Measurements from ENCODE around the gene PAX2. TPM values are rescaled to one million over a fixed set of nuclear protein-coding genes. Genes with fewer than 3 reads are reported as not detected.

The PAX2 gene
- total and polyA plus RNA-seq, 2 experiments from 2014 or later = not detected

- DNase-seq (ENCODE audit: low spot score) = no peak
- Histone ChIP-seq H3K27me3 (peaks cover 60% of the 10 kb centered on the region), H3K4me1 (ENCODE audit: insufficient read depth) (no peaks in the 10 kb centered on the region), H3K27ac (no peak overlapping the region), H3K4me2 (no peak overlapping the region), H3K4me3 (no peak overlapping the region), H2AFZ (no peak overlapping the region), H3K79me2 (no peaks in the 10 kb centered on the region), H3K36me3 (replicated peaks; ENCODE audit: insufficient read depth, low read depth) (no peaks in the 10 kb centered on the region), H4K20me1 (ENCODE audit: insufficient read depth, poor library complexity, severe bottlenecking) (no peaks in the 10 kb centered on the region), H3K9me3 (ENCODE audit: low read depth) (no peaks in the 10 kb centered on the region), H3K9me2 (replicated peaks; ENCODE audit: insufficient read depth) (no peaks in the 10 kb centered on the region)
- 83% methylated on average over 3 of the region's 3 CpGs for WGBS (ENCODE audit: low lambda C conversion rate, missing lambda C conversion rate)
- TF ChIP-seq EZH2phosphoT487 (IDR thresholded peaks at IDR 0.05; ENCODE audit: low read depth, severe bottlenecking, unreplicated experiment) = no peak
- TF ChIP-seq EZH2 (IDR thresholded peaks at IDR 0.05; ENCODE audit: borderline replicate concordance) = no peak
- TF ChIP-seq CTCF (IDR thresholded peaks at IDR 0.05; ENCODE audit: poor library complexity) = no peak
These were observed 93.6 kb downstream of the PAX2 start for GRCh38 chr10:100838986-100839385.

DNA sequence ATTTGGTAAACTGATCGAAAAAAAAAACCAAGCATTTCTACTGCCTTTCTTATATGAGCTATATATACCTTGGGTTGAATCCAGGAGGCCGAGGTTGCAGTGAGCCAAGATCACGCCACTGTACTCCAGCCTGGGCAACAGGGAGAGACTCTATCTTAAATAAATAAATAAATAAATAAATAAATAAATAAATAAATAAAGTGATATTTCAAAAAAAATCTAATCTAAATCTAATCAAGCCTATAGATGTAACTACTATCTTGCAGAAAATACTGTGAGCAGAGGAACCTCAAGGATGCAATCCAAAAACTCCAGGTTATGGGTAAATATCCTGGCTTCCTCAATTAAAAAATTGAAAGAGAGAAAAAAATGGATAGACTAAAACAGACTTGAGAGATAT, 96.1 kb downstream of the PAX2 start:
- Histone ChIP-seq H3K27me3 (peaks cover 59% of the 10 kb centered on the region), H3K27ac (no peak overlapping the region), H2AFZ (no peak overlapping the region), H3K36me3 (replicated peaks; ENCODE audit: insufficient read depth, low read depth) (no peaks in the 10 kb centered on the region), H3K4me3 (no peak overlapping the region), H3K79me2 (no peaks in the 10 kb centered on the region), H4K20me1 (ENCODE audit: insufficient read depth, poor library complexity, severe bottlenecking) (no peaks in the 10 kb centered on the region), H3K4me1 (ENCODE audit: insufficient read depth) (no peaks in the 10 kb centered on the region), H3K4me2 (no peak overlapping the region), H3K9me2 (replicated peaks; ENCODE audit: insufficient read depth) (no peaks in the 10 kb centered on the region), H3K9me3 (ENCODE audit: low read depth) (no peaks in the 10 kb centered on the region)
- no peak for TF ChIP-seq EZH2phosphoT487 (IDR thresholded peaks at IDR 0.05; ENCODE audit: low read depth, severe bottlenecking, unreplicated experiment)
- no peak for TF ChIP-seq EZH2 (IDR thresholded peaks at IDR 0.05; ENCODE audit: borderline replicate concordance)
- TF ChIP-seq CTCF (IDR thresholded peaks at IDR 0.05; ENCODE audit: poor library complexity) = no peak
- WGBS (ENCODE audit: low lambda C conversion rate, missing lambda C conversion rate) = 87% methylated on average over 3 of the region's 3 CpGs
- no peak for DNase-seq (ENCODE audit: low spot score)

DNA sequence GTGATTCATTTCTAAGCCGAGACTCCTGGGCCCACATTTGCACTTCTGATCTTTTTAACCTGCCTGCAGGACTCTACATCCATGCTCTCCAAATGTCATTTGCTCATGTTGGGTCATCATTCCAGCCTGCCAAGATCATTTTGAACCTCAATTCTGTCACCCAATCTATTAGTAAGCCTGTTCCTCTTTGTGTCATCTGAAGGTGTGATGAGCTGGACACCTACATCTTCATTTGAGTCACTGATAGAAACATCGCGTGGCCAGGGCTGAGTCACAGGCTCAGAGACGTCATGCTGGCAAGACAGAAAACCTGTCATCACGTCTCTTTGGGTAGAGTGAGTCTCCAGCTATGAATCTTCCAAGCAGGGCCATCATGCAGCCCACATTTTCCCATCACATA, 102.1 kb downstream of the PAX2 start:
- 64% methylated on average over 5 of the region's 5 CpGs for WGBS (ENCODE audit: low lambda C conversion rate, missing lambda C conversion rate)
- DNase-seq (ENCODE audit: low spot score) = no peak
- Histone ChIP-seq H3K4me1 (ENCODE audit: insufficient read depth) (no peaks in the 10 kb centered on the region), H3K4me3 (no peak overlapping the region), H2AFZ (no peak overlapping the region), H3K79me2 (no peaks in the 10 kb centered on the region), H3K9me2 (replicated peaks; ENCODE audit: insufficient read depth) (no peaks in the 10 kb centered on the region), H4K20me1 (ENCODE audit: insufficient read depth, poor library complexity, severe bottlenecking) (no peaks in the 10 kb centered on the region), H3K27ac (no peak overlapping the region), H3K4me2 (no peak overlapping the region), H3K27me3 (peaks cover 64% of the 10 kb centered on the region), H3K9me3 (ENCODE audit: low read depth) (no peaks in the 10 kb centered on the region), H3K36me3 (replicated peaks; ENCODE audit: insufficient read depth, low read depth) (no peaks in the 10 kb centered on the region)
- no peak for TF ChIP-seq CTCF (IDR thresholded peaks at IDR 0.05; ENCODE audit: poor library complexity)
- no peak for TF ChIP-seq EZH2phosphoT487 (IDR thresholded peaks at IDR 0.05; ENCODE audit: low read depth, severe bottlenecking, unreplicated experiment)
- no peak for TF ChIP-seq EZH2 (IDR thresholded peaks at IDR 0.05; ENCODE audit: borderline replicate concordance)

GRCh38 chr10:100848770-100849169, 103.4 kb downstream of the PAX2 start:
- Histone ChIP-seq H3K79me2 (no peaks in the 10 kb centered on the region), H2AFZ (no peak overlapping the region), H3K4me3 (no peak overlapping the region), H3K9me2 (replicated peaks; ENCODE audit: insufficient read depth) (no peaks in the 10 kb centered on the region), H3K27me3 (peaks cover 61% of the 10 kb centered on the region), H3K27ac (no peak overlapping the region), H3K4me2 (no peak overlapping the region), H3K4me1 (ENCODE audit: insufficient read depth) (no peaks in the 10 kb centered on the region), H3K36me3 (replicated peaks; ENCODE audit: insufficient read depth, low read depth) (no peaks in the 10 kb centered on the region), H4K20me1 (ENCODE audit: insufficient read depth, poor library complexity, severe bottlenecking) (no peaks in the 10 kb centered on the region), H3K9me3 (ENCODE audit: low read depth) (no peaks in the 10 kb centered on the region)
- WGBS (ENCODE audit: low lambda C conversion rate, missing lambda C conversion rate) = 80% methylated on average over 2 of the region's 2 CpGs
- no peak for TF ChIP-seq EZH2phosphoT487 (IDR thresholded peaks at IDR 0.05; ENCODE audit: low read depth, severe bottlenecking, unreplicated experiment)
- no peak for TF ChIP-seq CTCF (IDR thresholded peaks at IDR 0.05; ENCODE audit: poor library complexity)
- TF ChIP-seq EZH2 (IDR thresholded peaks at IDR 0.05; ENCODE audit: borderline replicate concordance) = no peak
- no peak for DNase-seq (ENCODE audit: low spot score)

Data from hepatocyte (in vitro differentiated cells).